GM12878 (cell line): ENCODE data around the gene GON7.

Experiments
- ATF3 ChIP-seq: IDR thresholded peaks from 2 replicates; pipeline ENCODE4 v1.6.1; 2011; ENCODE audit warnings: low read depth, mild to moderate bottlenecking, low read length, moderate library complexity, borderline replicate concordance; ENCODE audit errors: extremely low read depth
- CHD2 ChIP-seq: IDR thresholded peaks from 2 replicates; pipeline ENCODE4 v1.6.1; 2011; ENCODE audit warnings: low read depth, low read length, improper control_type of control experiment, borderline replicate concordance
- CREB1 ChIP-seq: IDR thresholded peaks from 2 replicates; pipeline ENCODE4 v1.6.1; 2012; ENCODE audit warnings: low read depth, mild to moderate bottlenecking, inconsistent platforms
- CREM ChIP-seq: IDR thresholded peaks from 2 replicates; pipeline ENCODE4 v1.6.1; 2014; ENCODE audit warnings: antibody characterized with exemption, low read depth
- ESRRA ChIP-seq: IDR thresholded peaks from 2 replicates; pipeline ENCODE4 v1.6.1; 2012; ENCODE audit warnings: mild to moderate bottlenecking, low read length, improper control_type of control experiment
- EZH2 ChIP-seq: IDR thresholded peaks from 2 replicates; pipeline ENCODE4 v1.6.1; 2012; ENCODE audit warnings: low read depth, mild to moderate bottlenecking, control low read depth, inconsistent platforms, low read length, borderline replicate concordance; ENCODE audit not compliant: control insufficient read depth
- FOS ChIP-seq: IDR thresholded peaks from 3 replicates; pipeline ENCODE4 v1.6.1; 2011; ENCODE audit warnings: borderline replicate concordance; ENCODE audit not compliant: insufficient read length; ENCODE audit errors: extremely low read depth
- GABPA ChIP-seq: IDR thresholded peaks from 2 replicates; pipeline ENCODE4 v1.6.1; 2014; ENCODE audit warnings: antibody characterized with exemption, low read depth, mild to moderate bottlenecking, inconsistent platforms
- NR2F1 ChIP-seq: fragments of 450-650 bp; conservative IDR thresholded peaks from 2 replicates; pipeline ENCODE4 v1.6.1; 2017; ENCODE audit warnings: mild to moderate bottlenecking
- PAX8 ChIP-seq: fragments of 450-650 bp; IDR thresholded peaks from 2 replicates; pipeline ENCODE4 v1.6.1; 2017; ENCODE audit warnings: mild to moderate bottlenecking, moderate library complexity
- POLR2A ChIP-seq: IDR thresholded peaks from 2 replicates; pipeline ENCODE4 v1.6.1; 2011; ENCODE audit warnings: low read depth, mild to moderate bottlenecking, low read length
- USF1 ChIP-seq: IDR thresholded peaks from 2 replicates; pipeline ENCODE4 v1.6.1; 2011; ENCODE audit warnings: borderline replicate concordance, low read depth, mild to moderate bottlenecking, moderate library complexity, mixed read lengths, low read length; ENCODE audit not compliant: insufficient read depth; ENCODE audit errors: extremely low read length
- TF ChIP-seq, protein P1 (sequence below), 3 experiments: IDR thresholded peaks in 2 of 3; conservative IDR thresholded peaks in 1 of 3; 2 replicates each; pipeline ENCODE4 v1.5.1; 2011; ENCODE audit warnings: low read depth in 3 of 3, low read length in 3 of 3, mild to moderate bottlenecking in 3 of 3, control low read depth in 2 of 3, moderate library complexity in 2 of 3, inconsistent platforms in 1 of 3, mixed read lengths in 1 of 3; ENCODE audit not compliant: control insufficient read depth in 2 of 3, insufficient read depth in 1 of 3; ENCODE audit errors: extremely low read depth in 1 of 3

GRCh38 chr14:93239869-93240677 is 33.2 kb upstream of the GON7 start:
- TF ChIP-seq, protein P1, sequence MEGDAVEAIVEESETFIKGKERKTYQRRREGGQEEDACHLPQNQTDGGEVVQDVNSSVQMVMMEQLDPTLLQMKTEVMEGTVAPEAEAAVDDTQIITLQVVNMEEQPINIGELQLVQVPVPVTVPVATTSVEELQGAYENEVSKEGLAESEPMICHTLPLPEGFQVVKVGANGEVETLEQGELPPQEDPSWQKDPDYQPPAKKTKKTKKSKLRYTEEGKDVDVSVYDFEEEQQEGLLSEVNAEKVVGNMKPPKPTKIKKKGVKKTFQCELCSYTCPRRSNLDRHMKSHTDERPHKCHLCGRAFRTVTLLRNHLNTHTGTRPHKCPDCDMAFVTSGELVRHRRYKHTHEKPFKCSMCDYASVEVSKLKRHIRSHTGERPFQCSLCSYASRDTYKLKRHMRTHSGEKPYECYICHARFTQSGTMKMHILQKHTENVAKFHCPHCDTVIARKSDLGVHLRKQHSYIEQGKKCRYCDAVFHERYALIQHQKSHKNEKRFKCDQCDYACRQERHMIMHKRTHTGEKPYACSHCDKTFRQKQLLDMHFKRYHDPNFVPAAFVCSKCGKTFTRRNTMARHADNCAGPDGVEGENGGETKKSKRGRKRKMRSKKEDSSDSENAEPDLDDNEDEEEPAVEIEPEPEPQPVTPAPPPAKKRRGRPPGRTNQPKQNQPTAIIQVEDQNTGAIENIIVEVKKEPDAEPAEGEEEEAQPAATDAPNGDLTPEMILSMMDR (IDR thresholded peaks at IDR 0.05 in 2 of 3, conservative IDR thresholded peaks at IDR 0.05 in 1 of 3; ENCODE audit: control insufficient read depth in 2 of 3, extremely low read depth in 1 of 3, insufficient read depth in 1 of 3, low read depth in 3 of 3, low read length in 3 of 3), result no peak
- TF ChIP-seq NR2F1, result no peak
- TF ChIP-seq FOS, result no peak
- no peak for TF ChIP-seq CHD2
- no peak for TF ChIP-seq USF1
- TF ChIP-seq CREB1, result no peak
- no peak for TF ChIP-seq CREM
- TF ChIP-seq POLR2A, result no peak
- TF ChIP-seq GABPA, result no peak
- TF ChIP-seq EZH2, result no peak
- TF ChIP-seq PAX8, result no peak
- TF ChIP-seq ESRRA, result no peak
- TF ChIP-seq ATF3, result no peak
